ENCODE measurements around the gene SLC3A2.

SLC3A2 gene

GRCh38 chr11:62879235-62879978 lies 1.3 kb upstream of the SLC3A2 start:
- peak in 29 of 56 donors; percentile 6 to 56 (median 20) for DNase-seq

DNA sequence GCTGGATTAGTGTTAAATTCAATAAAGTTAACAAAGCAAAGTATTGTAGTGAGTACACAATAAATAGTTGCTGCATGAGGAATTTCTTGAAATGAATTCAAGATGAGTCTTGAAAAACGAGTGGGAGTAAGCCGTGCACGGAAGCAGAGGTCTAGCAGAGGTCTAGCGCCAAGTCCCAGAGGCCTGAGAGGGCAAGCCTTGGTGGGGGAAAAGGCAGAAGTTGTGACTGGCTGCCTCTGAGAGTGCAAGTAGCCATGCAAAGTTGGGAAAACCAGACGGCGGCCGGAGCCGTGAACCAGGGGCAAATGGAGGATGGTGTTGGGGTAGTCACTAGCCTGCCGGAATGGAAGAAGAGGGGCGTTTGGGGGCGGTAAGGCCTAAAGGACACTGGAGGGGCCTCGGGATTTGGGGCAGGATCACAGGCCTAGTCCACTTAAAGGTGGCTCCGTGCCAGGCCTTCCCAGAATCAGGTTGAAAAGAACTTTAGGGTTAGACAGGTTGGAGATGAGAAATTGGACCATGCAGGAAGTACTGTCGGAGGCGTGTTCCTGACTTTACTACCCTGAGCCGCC lies 379 bp upstream of the SLC3A2 start:
- DNase-seq: peak in 14 of 56 donors; percentile 42 to 85 (median 64)

DNA sequence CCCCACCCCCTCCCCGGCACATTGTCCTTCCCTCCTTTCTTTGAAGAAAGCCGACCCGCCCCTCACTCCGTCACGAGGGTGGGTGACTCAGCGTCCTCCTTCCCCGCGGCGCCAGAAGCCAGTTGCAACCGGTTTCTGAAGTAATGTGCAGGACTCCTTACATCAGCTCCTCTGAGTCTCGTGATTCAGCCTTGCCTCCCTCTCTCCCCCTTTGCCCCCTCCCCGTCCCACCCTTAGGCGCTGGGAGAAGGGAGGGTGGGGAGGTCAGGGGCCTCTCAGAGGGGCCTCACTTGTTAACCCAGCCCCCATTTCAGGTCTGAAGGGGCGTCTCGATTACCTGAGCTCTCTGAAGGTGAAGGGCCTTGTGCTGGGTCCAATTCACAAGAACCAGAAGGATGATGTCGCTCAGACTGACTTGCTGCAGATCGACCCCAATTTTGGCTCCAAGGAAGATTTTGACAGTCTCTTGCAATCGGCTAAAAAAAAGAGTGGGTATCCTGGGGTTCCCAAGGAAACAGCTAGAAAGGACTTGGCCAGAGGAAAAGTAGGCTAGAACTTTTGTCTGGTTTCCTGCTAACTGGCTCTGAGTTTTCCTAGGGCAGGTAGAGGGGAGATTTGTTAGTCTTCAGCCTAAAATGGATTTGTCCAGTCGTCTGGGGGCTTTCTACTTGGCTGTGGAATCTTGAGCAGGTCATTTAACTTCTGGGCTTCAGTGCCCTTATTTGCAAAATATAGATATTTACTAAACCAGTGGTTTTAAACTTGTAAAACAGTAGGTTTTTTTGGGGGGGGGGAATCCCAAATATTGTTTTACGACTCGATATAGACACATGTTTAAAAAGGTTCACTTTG lies 1.1 kb downstream of the SLC3A2 start:
- DNase-seq: peak in 52 of 56 donors; percentile 25 to 97 (median 84)

GRCh38 chr11:62882431-62882749 lies 1.7 kb downstream of the SLC3A2 start:
- DNase-seq: no peak

- no peak for DNase-seq
Measured at GRCh38 chr11:62882788-62883501, 2.2 kb downstream of the SLC3A2 start.

- DNase-seq: peak in 16 of 56 donors; percentile 9 to 51 (median 21)
Measured at GRCh38 chr11:62883673-62884072, 3.0 kb downstream of the SLC3A2 start.

DNA sequence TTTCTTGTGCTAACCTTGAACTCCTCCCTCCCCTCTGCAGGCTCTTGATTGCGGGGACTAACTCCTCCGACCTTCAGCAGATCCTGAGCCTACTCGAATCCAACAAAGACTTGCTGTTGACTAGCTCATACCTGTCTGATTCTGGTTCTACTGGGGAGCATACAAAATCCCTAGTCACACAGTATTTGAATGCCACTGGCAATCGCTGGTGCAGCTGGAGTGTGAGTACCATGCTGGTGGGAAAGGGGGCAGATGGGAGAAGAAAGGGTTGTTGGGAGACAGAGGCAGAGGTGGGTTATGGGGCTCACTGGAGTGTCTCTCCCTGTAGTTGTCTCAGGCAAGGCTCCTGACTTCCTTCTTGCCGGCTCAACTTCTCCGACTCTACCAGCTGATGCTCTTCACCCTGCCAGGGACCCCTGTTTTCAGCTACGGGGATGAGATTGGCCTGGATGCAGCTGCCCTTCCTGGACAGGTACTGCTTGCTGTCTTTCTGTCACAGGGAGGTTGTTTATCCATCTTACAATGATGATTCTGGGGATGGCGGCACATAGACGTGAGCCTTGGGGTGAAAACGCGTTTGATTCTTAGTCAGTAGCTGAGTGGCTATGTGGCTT lies 4.5 kb downstream of the SLC3A2 start:
- DNase-seq: no peak

- no peak for DNase-seq
Measured at GRCh38 chr11:62888406-62888805, 7.7 kb downstream of the SLC3A2 start.

GRCh38 chr11:62889126-62889483 lies 8.4 kb downstream of the SLC3A2 start:
- no peak for DNase-seq

DNA sequence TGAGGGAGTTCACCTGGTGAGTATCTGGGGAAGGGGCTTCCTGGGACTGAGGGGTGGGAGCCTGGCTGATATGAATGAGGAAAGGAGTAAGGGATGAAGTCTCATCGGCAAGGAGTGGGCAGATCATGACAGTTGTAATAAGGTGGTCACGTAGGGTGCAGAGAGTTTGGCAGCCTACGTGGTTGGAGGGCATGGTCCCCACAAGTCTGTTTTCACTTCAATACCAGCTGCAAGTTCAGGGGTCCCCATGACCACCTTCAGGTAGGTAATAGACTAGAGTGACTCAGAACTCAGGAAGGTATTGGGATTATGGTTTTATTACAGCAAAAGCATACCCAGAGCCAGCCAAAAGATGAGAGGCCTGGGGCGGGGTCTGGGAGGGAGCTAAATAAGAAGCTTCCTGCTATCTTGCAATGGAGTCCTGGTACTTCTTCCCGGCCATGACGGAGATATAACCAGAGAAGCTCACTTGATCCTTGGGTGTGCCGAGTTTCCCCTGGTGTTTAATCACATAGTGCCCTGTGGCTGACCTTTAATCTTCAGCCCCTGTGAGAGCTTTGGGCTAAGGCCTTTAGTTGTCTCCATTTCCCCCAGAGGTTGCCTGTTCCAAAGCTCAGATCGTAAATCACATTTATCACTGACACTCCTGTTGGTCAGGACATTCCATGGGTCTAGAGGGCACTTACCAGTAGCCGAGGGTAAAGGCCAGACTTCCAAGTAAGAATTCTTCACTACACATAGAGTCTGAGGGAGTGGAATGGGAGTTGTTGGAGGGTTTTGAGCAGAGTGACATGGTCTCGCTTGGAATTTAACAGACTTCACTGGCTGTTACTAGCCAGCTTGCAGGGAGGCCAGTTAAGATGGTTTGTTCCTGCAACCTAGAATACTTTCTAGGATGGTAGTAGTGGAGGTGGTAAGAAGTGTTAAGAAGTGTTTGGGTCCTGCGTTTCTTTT lies 9.1 kb downstream of the SLC3A2 start:
- no peak for DNase-seq

GRCh38 chr11:62892077-62892922 lies 11.6 kb downstream of the SLC3A2 start:
- DNase-seq: no peak

GRCh38 chr11:62895501-62895900 lies 14.8 kb downstream of the SLC3A2 start:
- DNase-seq: no peak

- DNase-seq: peak in 13 of 56 donors; percentile 11 to 65 (median 32)
Measured at GRCh38 chr11:62896049-62896448, 15.4 kb downstream of the SLC3A2 start.

- no peak for DNase-seq
Measured at GRCh38 chr11:62897311-62897710, 16.6 kb downstream of the SLC3A2 start.

GRCh38 chr11:62898027-62898426 lies 17.3 kb downstream of the SLC3A2 start:
- DNase-seq: no peak

- DNase-seq: no peak
Measured at GRCh38 chr11:62902932-62903331, 22.2 kb downstream of the SLC3A2 start.

DNA sequence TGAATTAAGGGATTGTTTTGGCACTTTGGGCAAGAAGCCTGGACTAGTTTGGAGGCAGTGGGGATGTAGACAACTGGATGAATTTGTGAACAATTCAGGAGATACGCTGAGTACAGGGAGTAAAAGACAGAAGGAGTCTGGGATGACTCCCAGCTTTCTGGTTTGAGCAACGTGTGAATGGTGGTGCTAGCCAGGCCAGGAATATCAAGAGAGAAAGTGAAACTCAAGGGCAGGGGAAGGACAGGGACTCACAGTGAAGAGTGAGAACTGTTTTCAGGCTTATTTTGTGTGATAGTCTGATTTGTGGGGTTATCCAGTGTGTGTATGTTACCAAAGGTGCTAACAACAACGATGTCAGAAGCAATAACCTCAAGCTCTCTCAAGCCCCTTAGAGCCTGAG lies 24.6 kb downstream of the SLC3A2 start:
- peak in 1 of 56 donors; percentile 18 for DNase-seq

DNA sequence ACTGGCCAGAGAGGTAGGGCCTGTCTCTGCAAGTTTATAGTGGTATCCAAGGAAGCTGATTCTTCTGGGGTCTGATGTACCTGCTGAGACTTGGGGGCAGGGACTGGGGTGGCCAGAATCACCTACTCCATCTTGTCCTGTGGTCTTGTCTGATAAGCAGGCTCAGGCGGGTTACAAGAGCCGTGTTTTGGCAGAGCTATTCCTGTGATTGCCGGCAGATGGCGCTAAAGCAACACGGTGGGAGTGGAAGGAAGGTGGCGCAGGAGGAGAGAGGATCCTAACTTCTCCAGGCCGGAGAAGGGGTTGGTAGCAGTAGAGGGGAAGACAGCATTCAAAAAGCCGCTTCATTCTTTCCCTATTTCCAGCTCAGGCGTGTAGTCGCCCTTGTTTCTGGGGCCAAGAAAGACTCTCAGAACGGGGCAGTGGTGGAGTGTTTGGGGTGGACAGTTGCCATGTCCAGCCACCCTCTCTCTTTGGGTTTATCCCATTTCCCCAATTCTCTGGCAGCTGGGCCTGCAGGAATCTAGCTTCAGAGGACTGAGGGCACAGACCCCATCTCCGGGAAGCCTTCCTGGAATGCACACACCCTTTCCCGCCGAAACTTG lies 25.3 kb downstream of the SLC3A2 start:
- peak in 54 of 56 donors; percentile 21 to 88 (median 69) for DNase-seq

Measured in amygdala (tissue), 56 donors.